ENCODE results near the gene ZC2HC1C.

The ZC2HC1C gene

DNA sequence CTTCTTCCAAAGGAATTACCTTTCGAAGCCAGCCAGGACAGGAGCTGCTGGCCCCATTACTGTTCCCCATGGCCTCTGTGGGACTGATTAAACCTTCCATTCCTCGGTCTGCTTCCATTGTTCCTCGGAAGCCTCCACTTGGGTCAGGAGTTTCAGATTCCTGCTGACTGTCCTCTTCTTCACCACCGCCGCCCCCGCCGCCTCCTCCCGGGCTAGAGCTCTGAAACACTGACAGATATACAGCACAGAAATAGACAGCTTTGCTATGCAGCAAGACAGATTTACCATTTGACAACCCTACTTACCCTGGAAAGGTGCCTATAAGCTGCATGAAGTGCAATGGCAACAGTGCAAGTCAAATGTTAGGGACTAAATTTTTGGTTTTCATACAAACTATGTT is 21.8 kb downstream of the ZC2HC1C start:
- Histone ChIP-seq H3K27me3 (ENCODE audit: insufficient read depth, insufficient read length) (no peaks in the 10 kb centered on the region), H3K4me1 (ENCODE audit: insufficient read depth, insufficient read length) (no peaks in the 10 kb centered on the region), H3K36me3 (ENCODE audit: insufficient read depth, insufficient read length, low read length) (peaks cover 68% of the 10 kb centered on the region), H3K9ac (ENCODE audit: insufficient read length, low read depth) (no peak overlapping the region), H3K4me3 (ENCODE audit: insufficient read length, low read depth) (no peak overlapping the region), H3K9me3 (ENCODE audit: insufficient read depth, low read length) (no peaks in the 10 kb centered on the region)
- TF ChIP-seq YY1 (IDR thresholded peaks at IDR 0.05; ENCODE audit: insufficient read depth, insufficient read length) (no peak), SUZ12 (IDR thresholded peaks at IDR 0.05; ENCODE audit: extremely low read depth, insufficient read depth, insufficient read length) (no peak), ZNF274 (IDR thresholded peaks at IDR 0.05; ENCODE audit: low read depth, low read length) (no peak)
- no peak for DNase-seq (ENCODE audit: low read depth, low spot score)

- H3K9ac ChIP-seq (ENCODE audit: insufficient read length, low read depth), result no peak overlapping the region
- no peaks in the 10 kb centered on the region for H3K4me1 ChIP-seq (ENCODE audit: insufficient read depth, insufficient read length)
- H3K4me3 ChIP-seq (ENCODE audit: insufficient read length, low read depth), result no peak overlapping the region
- H3K27me3 ChIP-seq (ENCODE audit: insufficient read depth, insufficient read length), result no peaks in the 10 kb centered on the region
- no peak for DNase-seq (ENCODE audit: low read depth, low spot score)
- peaks cover 68% of the 10 kb centered on the region for H3K36me3 ChIP-seq (ENCODE audit: insufficient read depth, insufficient read length, low read length)
- TF ChIP-seq YY1 (IDR thresholded peaks at IDR 0.05; ENCODE audit: insufficient read depth, insufficient read length), result no peak
- no peak for TF ChIP-seq ZNF274 (IDR thresholded peaks at IDR 0.05; ENCODE audit: low read depth, low read length)
- TF ChIP-seq SUZ12 (IDR thresholded peaks at IDR 0.05; ENCODE audit: extremely low read depth, insufficient read depth, insufficient read length), result no peak
- H3K9me3 ChIP-seq (ENCODE audit: insufficient read depth, low read length), result no peaks in the 10 kb centered on the region
These were observed 23.3 kb downstream of the ZC2HC1C start for GRCh38 chr14:75092698-75093097.

DNA sequence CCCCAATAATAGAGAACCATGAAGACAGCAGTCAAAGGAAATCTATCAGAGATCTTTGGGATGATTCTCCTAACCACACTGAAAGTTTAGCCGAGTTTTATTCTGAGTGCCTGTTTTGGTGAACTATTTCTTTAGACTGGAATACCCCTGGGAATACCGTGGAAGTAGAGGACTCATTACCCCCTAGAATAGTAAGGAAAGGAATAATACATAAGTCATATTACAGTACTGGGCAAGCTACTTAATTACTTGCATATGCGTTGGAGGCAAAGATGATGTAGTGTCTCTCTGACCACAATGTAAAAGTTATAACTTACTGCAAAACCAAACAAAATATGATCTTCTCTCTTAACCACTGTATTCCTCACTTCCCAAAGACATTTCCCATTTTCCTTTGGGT is 25.5 kb downstream of the ZC2HC1C start:
- Histone ChIP-seq H3K4me3 (ENCODE audit: insufficient read length, low read depth) (no peak overlapping the region), H3K9me3 (ENCODE audit: insufficient read depth, low read length) (no peaks in the 10 kb centered on the region), H3K27me3 (ENCODE audit: insufficient read depth, insufficient read length) (no peaks in the 10 kb centered on the region), H3K4me1 (ENCODE audit: insufficient read depth, insufficient read length) (no peaks in the 10 kb centered on the region), H3K36me3 (ENCODE audit: insufficient read depth, insufficient read length, low read length) (peaks cover 70% of the 10 kb centered on the region), H3K9ac (ENCODE audit: insufficient read length, low read depth) (no peak overlapping the region)
- DNase-seq (ENCODE audit: low read depth, low spot score), result no peak
- no peak for TF ChIP-seq YY1 (IDR thresholded peaks at IDR 0.05; ENCODE audit: insufficient read depth, insufficient read length)
- no peak for TF ChIP-seq SUZ12 (IDR thresholded peaks at IDR 0.05; ENCODE audit: extremely low read depth, insufficient read depth, insufficient read length)
- no peak for TF ChIP-seq ZNF274 (IDR thresholded peaks at IDR 0.05; ENCODE audit: low read depth, low read length)

- no peaks in the 10 kb centered on the region for H3K27me3 ChIP-seq (ENCODE audit: insufficient read depth, insufficient read length)
- no peak for TF ChIP-seq ZNF274 (IDR thresholded peaks at IDR 0.05; ENCODE audit: low read depth, low read length)
- no peak for TF ChIP-seq SUZ12 (IDR thresholded peaks at IDR 0.05; ENCODE audit: extremely low read depth, insufficient read depth, insufficient read length)
- no peak for TF ChIP-seq YY1 (IDR thresholded peaks at IDR 0.05; ENCODE audit: insufficient read depth, insufficient read length)
- no peaks in the 10 kb centered on the region for H3K4me1 ChIP-seq (ENCODE audit: insufficient read depth, insufficient read length)
- no peak overlapping the region for H3K4me3 ChIP-seq (ENCODE audit: insufficient read length, low read depth)
- H3K9ac ChIP-seq (ENCODE audit: insufficient read length, low read depth), result no peak overlapping the region
- no peak for DNase-seq (ENCODE audit: low read depth, low spot score)
- peaks cover 64% of the 10 kb centered on the region for H3K36me3 ChIP-seq (ENCODE audit: insufficient read depth, insufficient read length, low read length)
- no peaks in the 10 kb centered on the region for H3K9me3 ChIP-seq (ENCODE audit: insufficient read depth, low read length)
These were observed 26.2 kb downstream of the ZC2HC1C start for GRCh38 chr14:75095690-75096089.

DNA sequence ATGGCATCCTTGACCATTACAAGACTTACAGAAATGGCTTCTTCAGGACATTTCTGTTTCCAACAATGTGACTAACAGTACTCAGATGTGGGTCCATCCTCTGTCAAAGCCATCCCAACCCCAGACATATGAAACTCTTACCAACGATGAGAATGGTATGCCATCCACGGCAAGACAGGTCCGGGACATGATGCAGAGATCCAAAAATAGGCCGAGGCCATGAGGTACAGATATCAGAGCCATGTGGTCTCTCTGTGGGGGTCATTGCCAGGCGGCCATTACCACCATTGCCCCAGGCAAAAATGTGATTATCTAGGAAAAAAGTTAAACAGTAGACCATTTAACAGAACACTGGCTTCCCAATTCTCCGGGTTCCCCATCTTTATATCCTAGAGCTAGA is 27.5 kb downstream of the ZC2HC1C start:
- no peak for DNase-seq (ENCODE audit: low read depth, low spot score)
- Histone ChIP-seq H3K27me3 (ENCODE audit: insufficient read depth, insufficient read length) (no peaks in the 10 kb centered on the region), H3K36me3 (ENCODE audit: insufficient read depth, insufficient read length, low read length) (peaks cover 67% of the 10 kb centered on the region), H3K9me3 (ENCODE audit: insufficient read depth, low read length) (no peaks in the 10 kb centered on the region), H3K9ac (ENCODE audit: insufficient read length, low read depth) (no peak overlapping the region), H3K4me1 (ENCODE audit: insufficient read depth, insufficient read length) (no peaks in the 10 kb centered on the region), H3K4me3 (ENCODE audit: insufficient read length, low read depth) (no peak overlapping the region)
- TF ChIP-seq SUZ12 (IDR thresholded peaks at IDR 0.05; ENCODE audit: extremely low read depth, insufficient read depth, insufficient read length) (no peak), YY1 (IDR thresholded peaks at IDR 0.05; ENCODE audit: insufficient read depth, insufficient read length) (no peak)

DNA sequence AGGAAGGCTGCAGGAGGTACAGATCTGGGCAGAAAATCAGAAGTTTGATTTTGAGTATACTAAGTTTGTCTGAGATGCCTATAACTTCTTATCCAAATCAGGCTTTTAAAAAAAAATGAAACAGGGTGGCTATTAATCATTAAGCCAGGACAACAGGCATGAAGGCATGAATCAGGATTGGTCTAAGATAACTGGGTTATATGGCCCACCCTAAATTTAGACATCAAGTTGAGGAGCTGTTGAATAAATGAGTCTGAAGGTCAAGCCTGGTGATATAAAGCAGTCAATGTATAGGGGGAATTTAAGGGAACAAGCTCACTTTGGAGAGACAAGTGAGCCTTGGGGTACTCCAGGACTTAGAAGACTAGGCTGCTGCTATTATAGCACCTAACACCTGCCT is 28.8 kb downstream of the ZC2HC1C start:
- Histone ChIP-seq H3K36me3 (ENCODE audit: insufficient read depth, insufficient read length, low read length) (peaks cover 67% of the 10 kb centered on the region), H3K9ac (ENCODE audit: insufficient read length, low read depth) (no peak overlapping the region), H3K27me3 (ENCODE audit: insufficient read depth, insufficient read length) (no peaks in the 10 kb centered on the region), H3K9me3 (ENCODE audit: insufficient read depth, low read length) (no peaks in the 10 kb centered on the region), H3K4me3 (ENCODE audit: insufficient read length, low read depth) (no peak overlapping the region), H3K4me1 (ENCODE audit: insufficient read depth, insufficient read length) (no peaks in the 10 kb centered on the region)
- TF ChIP-seq ZNF274 (IDR thresholded peaks at IDR 0.05; ENCODE audit: low read depth, low read length) (no peak), YY1 (IDR thresholded peaks at IDR 0.05; ENCODE audit: insufficient read depth, insufficient read length) (no peak), SUZ12 (IDR thresholded peaks at IDR 0.05; ENCODE audit: extremely low read depth, insufficient read depth, insufficient read length) (no peak)
- DNase-seq (ENCODE audit: low read depth, low spot score), result no peak

- no peak for TF ChIP-seq YY1 (IDR thresholded peaks at IDR 0.05; ENCODE audit: insufficient read depth, insufficient read length)
- TF ChIP-seq SUZ12 (IDR thresholded peaks at IDR 0.05; ENCODE audit: extremely low read depth, insufficient read depth, insufficient read length), result no peak
- no peak for TF ChIP-seq ZNF274 (IDR thresholded peaks at IDR 0.05; ENCODE audit: low read depth, low read length)
These were observed 29.2 kb downstream of the ZC2HC1C start for GRCh38 chr14:75098682-75099081.

GRCh38 chr14:75101491-75101890 is 32.0 kb downstream of the ZC2HC1C start:
- peaks cover 56% of the 10 kb centered on the region for H3K36me3 ChIP-seq (ENCODE audit: insufficient read depth, insufficient read length, low read length)
- DNase-seq (ENCODE audit: low read depth, low spot score), result no peak

More at GRCh38 chr14:75098682-75099081, 29.2 kb downstream of the ZC2HC1C start:
- H3K4me1 ChIP-seq (ENCODE audit: insufficient read depth, insufficient read length), result no peaks in the 10 kb centered on the region
- no peak for DNase-seq (ENCODE audit: low read depth, low spot score)
- no peak overlapping the region for H3K4me3 ChIP-seq (ENCODE audit: insufficient read length, low read depth)
- no peaks in the 10 kb centered on the region for H3K27me3 ChIP-seq (ENCODE audit: insufficient read depth, insufficient read length)
- no peaks in the 10 kb centered on the region for H3K9me3 ChIP-seq (ENCODE audit: insufficient read depth, low read length)
- H3K9ac ChIP-seq (ENCODE audit: insufficient read length, low read depth), result no peak overlapping the region
- peaks cover 68% of the 10 kb centered on the region for H3K36me3 ChIP-seq (ENCODE audit: insufficient read depth, insufficient read length, low read length)

More at GRCh38 chr14:75101491-75101890, 32.0 kb downstream of the ZC2HC1C start:
- Histone ChIP-seq H3K27me3 (ENCODE audit: insufficient read depth, insufficient read length) (no peaks in the 10 kb centered on the region), H3K4me1 (ENCODE audit: insufficient read depth, insufficient read length) (no peaks in the 10 kb centered on the region), H3K4me3 (ENCODE audit: insufficient read length, low read depth) (no peak overlapping the region), H3K9me3 (ENCODE audit: insufficient read depth, low read length) (no peaks in the 10 kb centered on the region), H3K9ac (ENCODE audit: insufficient read length, low read depth) (no peak overlapping the region)
- TF ChIP-seq ZNF274 (IDR thresholded peaks at IDR 0.05; ENCODE audit: low read depth, low read length) (no peak), YY1 (IDR thresholded peaks at IDR 0.05; ENCODE audit: insufficient read depth, insufficient read length) (no peak), SUZ12 (IDR thresholded peaks at IDR 0.05; ENCODE audit: extremely low read depth, insufficient read depth, insufficient read length) (no peak)

Measured in NT2/D1 (cell line).